Caco-2 (cell line): ENCODE data around the gene ANKRD13D. TPM values are rescaled to one million over a fixed set of nuclear protein-coding genes. Genes with fewer than 3 reads are reported as not detected.

Experiments
- BruUV-seq: library from RNA; stranded (reverse); fragments of 400-500 nt; replicated peaks from 2 replicates; lab custom pipeline; 2021; lab: Mats Ljungman, UMichigan
- CTCF ChIA-PET: fragments of 300-600 bp; sonication (Branson Sonifier 250); formaldehyde crosslinking; loops from one replicate; lab custom pipeline; 2022; ENCODE audit warnings: antibody characterized with exemption; lab: Charles Lee
- POLR2A ChIA-PET: fragments of 300-600 bp; sonication (Branson Sonifier 250); formaldehyde crosslinking; loops from one replicate; lab custom pipeline; 2022; ENCODE audit warnings: antibody characterized with exemption; lab: Charles Lee
- DNase-seq, 2 experiments: peaks; one replicate each; pipeline versions ENCODE4 v3.0.0 to v3.0.0-alpha.2; 2020 to 2022
- H3K27me3 ChIP-seq: replicated peaks from 2 replicates; pipeline ENCODE4 v1.6.0; 2011; ENCODE audit warnings: low read length; ENCODE audit not compliant: control insufficient read depth, insufficient read depth
- H3K36me3 ChIP-seq: 2 replicates; pipeline ENCODE4 v1.5.1; 2011; ENCODE audit warnings: low read length; ENCODE audit not compliant: control insufficient read depth, insufficient read depth
- H3K4me1 ChIP-seq: fragments of 250-450 bp; sonication (Bioruptor Pico); 2 replicates; pipeline ENCODE4 v1.5.1; 2020; ENCODE audit warnings: mild to moderate bottlenecking
- H3K4me3 ChIP-seq: 2 replicates; pipeline ENCODE4 v1.5.1; 2011; ENCODE audit warnings: low read depth, mild to moderate bottlenecking, control low read depth, low read length
- H3K9me3 ChIP-seq: fragments of 250-450 bp; sonication (Bioruptor Pico); 2 replicates; pipeline ENCODE4 v1.5.1; 2020; ENCODE audit warnings: mild to moderate bottlenecking, moderate library complexity
- H3K27ac Mint-ChIP-seq: one replicate; pipeline ENCODE4 v1.8.0; 2022; ENCODE audit warnings: mixed read lengths; ENCODE audit not compliant: unreplicated experiment
- H3K27me3 Mint-ChIP-seq: one replicate; pipeline ENCODE4 v1.8.0; 2022; ENCODE audit warnings: mixed read lengths; ENCODE audit not compliant: insufficient read depth, unreplicated experiment
- H3K36me3 Mint-ChIP-seq: one replicate; pipeline ENCODE4 v1.8.0; 2022; ENCODE audit warnings: mild to moderate bottlenecking, mixed read lengths; ENCODE audit not compliant: insufficient read depth, unreplicated experiment
- H3K4me1 Mint-ChIP-seq: one replicate; pipeline ENCODE4 v1.8.0; 2022; ENCODE audit warnings: low read depth, mixed read lengths; ENCODE audit not compliant: unreplicated experiment
- H3K4me3 Mint-ChIP-seq: one replicate; pipeline ENCODE4 v1.8.0; 2022; ENCODE audit warnings: mild to moderate bottlenecking, moderate library complexity, mixed read lengths; ENCODE audit not compliant: unreplicated experiment
- H3K9me3 Mint-ChIP-seq: one replicate; pipeline ENCODE4 v1.8.0; 2022; ENCODE audit warnings: mixed read lengths; ENCODE audit not compliant: unreplicated experiment
- CTCF ChIP-seq, 2 experiments: fragments of 200-600 bp in 1 of 2; IDR thresholded peaks; 1 replicate in 1 of 2; 2 replicates in 1 of 2; pipeline versions ENCODE4 v1.5.1 to v1.8.0; 2011 to 2022; ENCODE audit warnings: antibody characterized with exemption in 1 of 2, control low read depth in 1 of 2, inconsistent platforms in 1 of 2, low read depth in 1 of 2, low read length in 1 of 2, mild to moderate bottlenecking in 1 of 2, moderate library complexity in 1 of 2; ENCODE audit not compliant: insufficient read depth in 1 of 2, severe bottlenecking in 1 of 2, unreplicated experiment in 1 of 2
- intact Hi-C: fragments of 100-400 bp; cut with micrococcal nuclease; formaldehyde crosslinking; loops from one replicate; pipeline ENCODE4 v1.10.0; 2022; ENCODE audit not compliant: unreplicated experiment
- total RNA-seq: library from RNA; stranded (reverse); gene quantifications from 2 replicates; pipeline ENCODE4 v1.2.3, GENCODE V29; 2022

Gene ANKRD13D
- total RNA-seq, 1 experiment from 2014 or later: 88.6 TPM

- no TSS peak for BruUV-seq
- TF ChIP-seq CTCF (IDR thresholded peaks at IDR 0.05; ENCODE audit: insufficient read depth in 1 of 2, low read depth in 1 of 2, low read length in 1 of 2, severe bottlenecking in 1 of 2, unreplicated experiment in 1 of 2): no peak
- Mint-ChIP-seq H3K9me3 (no peaks in the 10 kb centered on the region), H3K27ac (no peak overlapping the region), H3K4me3 (no peak overlapping the region), H3K36me3 (peaks cover 81% of the 10 kb centered on the region), H3K4me1 (no peaks in the 10 kb centered on the region), H3K27me3 (no peaks in the 10 kb centered on the region)
- Histone ChIP-seq H3K27me3 (no peaks in the 10 kb centered on the region), H3K4me1 (no peaks in the 10 kb centered on the region; the same call in 1 of the 2 replicates), H3K9me3 (no peaks in the 10 kb centered on the region), H3K4me3 (no peak overlapping the region), H3K36me3 (peaks cover 11% of the 10 kb centered on the region)
- no peak for DNase-seq
- ChIA-PET CTCF (interaction anchor here (0.7 kb wide), 1 partner anchor 160 kb away, joined by 5 read pairs; the partner anchor contains the start of gene KDM2A), POLR2A (no interaction called here)
- intact Hi-C loops: no loop called here
Measured at GRCh38 chr11:67278939-67279588, 10.0 kb upstream of the ANKRD13D start.

GRCh38 chr11:67279589-67280340 lies 9.3 kb upstream of the ANKRD13D start:
- ChIA-PET POLR2A (no interaction called here), CTCF (interaction anchor here (0.7 kb wide), 1 partner anchor 161 kb away, joined by 5 read pairs; the partner anchor contains the start of gene KDM2A)
- Histone ChIP-seq H3K27me3 (no peaks in the 10 kb centered on the region), H3K9me3 (no peaks in the 10 kb centered on the region), H3K4me3 (no peak overlapping the region), H3K36me3 (peaks cover 11% of the 10 kb centered on the region), H3K4me1 (no peaks in the 10 kb centered on the region; the same call in 1 of the 2 replicates)
- TF ChIP-seq CTCF (IDR thresholded peaks at IDR 0.05; ENCODE audit: insufficient read depth in 1 of 2, low read depth in 1 of 2, low read length in 1 of 2, severe bottlenecking in 1 of 2, unreplicated experiment in 1 of 2): no peak
- no peak overlapping the region for H3K4me3 Mint-ChIP-seq
- H3K4me1 Mint-ChIP-seq: no peaks in the 10 kb centered on the region
- H3K36me3 Mint-ChIP-seq: peaks cover 81% of the 10 kb centered on the region
- H3K27ac Mint-ChIP-seq: no peak overlapping the region
- DNase-seq: no peak
- intact Hi-C loops: no loop called here
- H3K27me3 Mint-ChIP-seq: no peaks in the 10 kb centered on the region
- H3K9me3 Mint-ChIP-seq: no peaks in the 10 kb centered on the region
- no TSS peak for BruUV-seq

- no peak for DNase-seq
- Mint-ChIP-seq H3K4me1 (no peaks in the 10 kb centered on the region), H3K27me3 (no peaks in the 10 kb centered on the region), H3K9me3 (no peaks in the 10 kb centered on the region), H3K27ac (no peak overlapping the region), H3K4me3 (no peak overlapping the region), H3K36me3 (peaks cover 83% of the 10 kb centered on the region)
- Histone ChIP-seq H3K27me3 (no peaks in the 10 kb centered on the region), H3K9me3 (no peaks in the 10 kb centered on the region), H3K4me3 (no peak overlapping the region), H3K36me3 (peaks cover 11% of the 10 kb centered on the region), H3K4me1 (no peaks in the 10 kb centered on the region)
- TF ChIP-seq CTCF (IDR thresholded peaks at IDR 0.05; ENCODE audit: insufficient read depth in 1 of 2, low read depth in 1 of 2, low read length in 1 of 2, severe bottlenecking in 1 of 2, unreplicated experiment in 1 of 2): no peak
- POLR2A ChIA-PET: no interaction called here
- intact Hi-C loops: no loop called here
- CTCF ChIA-PET: no interaction called here
- BruUV-seq: no TSS peak
Measured at GRCh38 chr11:67280341-67280787, 8.7 kb upstream of the ANKRD13D start.
